Stimulated activated CD4-positive, alpha-beta T cell treated with anti-CD3 and anti-CD28 coated beads, Interleukin-15, amount 100 ng/mL, for 48 hours (primary cell): ENCODE measurements around the gene GOSR2.

Experiments
- DNase-seq, 2 donors: peaks; one replicate each; pipeline ENCODE4 v3.0.0-alpha.2; 2020; ENCODE audit warnings: low read depth in 2 of 2

Gene GOSR2

DNA sequence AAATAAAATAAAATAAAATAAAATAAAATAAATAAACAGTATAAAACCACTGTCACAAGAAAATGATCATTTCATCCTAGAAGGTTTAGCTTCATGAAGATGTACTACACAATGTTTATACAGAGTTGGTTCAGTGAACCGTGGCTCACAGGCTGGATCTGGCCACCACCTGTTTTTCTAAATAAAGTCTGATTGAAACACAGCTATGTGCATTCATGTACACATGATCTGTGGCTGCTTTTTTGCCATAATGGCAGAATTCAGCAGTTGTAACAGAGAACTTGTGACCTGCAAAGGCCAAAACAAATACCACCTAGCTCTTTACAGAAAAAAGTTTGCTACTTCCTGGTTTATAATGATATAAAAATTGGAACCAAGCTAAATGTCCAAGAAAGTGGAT is 68.7 kb downstream of the GOSR2 start:
- DNase-seq: no peak
